Raji (cell line): ENCODE measurements around the gene TMED3.
A peak's percentile ranks its signal among the peaks of the same experiment; 100 is the strongest.

Experiments
- POLR2A ChIP-seq: IDR thresholded peaks from 2 replicates; pipeline ENCODE4 v1.6.1; 2011; ENCODE audit warnings: low read depth, low read length, control low read depth; ENCODE audit not compliant: insufficient read depth

Gene TMED3

DNA sequence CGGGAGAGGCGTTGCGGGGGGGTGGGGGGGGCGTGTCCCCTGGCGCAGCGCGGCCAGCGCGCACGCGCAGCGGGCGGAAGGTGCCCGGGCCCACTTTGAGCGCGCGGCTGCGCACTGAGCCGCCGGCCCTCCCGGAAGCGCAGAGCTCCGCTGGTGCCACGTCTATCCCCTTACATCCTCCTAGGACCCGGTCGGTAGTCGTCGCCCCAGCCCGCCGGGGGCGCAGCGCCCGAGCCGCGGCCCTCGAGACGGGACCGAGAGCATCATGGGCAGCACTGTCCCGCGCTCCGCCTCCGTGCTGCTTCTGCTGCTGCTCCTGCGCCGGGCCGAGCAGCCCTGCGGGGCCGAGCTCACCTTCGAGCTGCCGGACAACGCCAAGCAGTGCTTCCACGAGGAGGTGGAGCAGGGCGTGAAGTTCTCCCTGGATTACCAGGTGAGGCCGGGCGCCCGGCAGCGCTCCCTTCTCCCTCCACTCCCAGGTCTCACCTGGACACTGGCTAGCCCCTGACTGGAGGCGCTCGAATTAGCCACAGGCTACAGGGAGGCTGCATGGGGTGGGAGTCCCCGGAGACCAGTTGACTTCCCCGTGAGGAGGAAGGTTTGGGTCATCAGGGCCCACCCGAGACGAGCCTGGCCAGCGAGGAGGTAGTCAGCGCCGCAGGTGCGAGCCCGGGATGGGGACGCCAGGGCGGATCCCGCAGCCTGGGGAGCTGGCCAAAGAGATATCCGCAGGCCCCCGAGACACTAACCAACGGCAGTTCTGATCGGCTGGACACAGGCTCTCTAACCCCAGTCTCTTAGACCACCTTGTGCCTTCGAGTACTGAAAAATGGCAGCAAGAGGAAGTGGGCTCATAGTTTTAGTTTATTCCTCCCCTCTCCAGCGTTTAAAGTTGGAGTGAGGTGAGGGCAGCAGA is at the start of gene TMED3:
TSS of gene TMED3 (plus strand) at position 128 of the 916 bp plus-strand sequence. CDS start at position 266, 138 bp downstream.
- peak; percentile 81 for TF ChIP-seq POLR2A

DNA sequence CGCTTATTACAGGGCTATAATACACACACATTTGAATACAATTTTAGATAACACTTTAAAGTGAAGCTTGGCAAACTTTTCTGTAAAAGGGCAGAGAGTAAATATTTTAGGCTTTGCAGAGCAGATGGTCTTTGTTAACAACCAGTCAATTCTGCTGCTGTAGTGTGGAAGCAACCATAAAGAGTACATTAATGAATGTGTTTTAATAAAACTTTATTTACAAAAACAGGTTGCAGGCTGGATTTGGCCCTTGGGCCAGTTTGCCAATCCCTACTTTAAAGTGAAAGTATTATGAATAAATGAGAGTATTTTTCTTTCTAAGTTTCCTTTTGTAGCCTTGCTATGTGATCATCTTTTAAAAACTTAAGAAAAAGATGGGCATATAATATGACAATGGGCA is 49.1 kb upstream of the TMED3 start:
- TF ChIP-seq POLR2A: no peak

DNA sequence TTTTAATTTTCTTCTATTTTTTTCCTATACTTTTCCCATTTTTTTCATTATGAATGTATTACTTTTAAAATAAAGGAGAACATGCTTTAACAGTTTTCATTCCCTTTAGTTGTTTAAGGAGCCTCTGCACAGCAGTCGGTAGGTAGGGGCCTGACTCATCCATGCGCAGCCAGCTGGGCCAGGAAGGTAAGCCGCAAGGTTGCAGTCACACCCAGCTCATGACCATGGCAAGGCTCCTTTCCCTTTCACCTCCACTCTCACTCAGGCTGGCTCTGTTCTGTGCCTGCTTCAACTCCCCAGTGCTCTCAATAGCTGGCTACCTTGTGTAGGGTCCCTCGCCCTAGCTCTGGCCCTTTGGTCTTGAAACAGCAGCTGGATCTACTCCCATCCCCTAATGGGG is 45.7 kb upstream of the TMED3 start:
- no peak for TF ChIP-seq POLR2A

DNA sequence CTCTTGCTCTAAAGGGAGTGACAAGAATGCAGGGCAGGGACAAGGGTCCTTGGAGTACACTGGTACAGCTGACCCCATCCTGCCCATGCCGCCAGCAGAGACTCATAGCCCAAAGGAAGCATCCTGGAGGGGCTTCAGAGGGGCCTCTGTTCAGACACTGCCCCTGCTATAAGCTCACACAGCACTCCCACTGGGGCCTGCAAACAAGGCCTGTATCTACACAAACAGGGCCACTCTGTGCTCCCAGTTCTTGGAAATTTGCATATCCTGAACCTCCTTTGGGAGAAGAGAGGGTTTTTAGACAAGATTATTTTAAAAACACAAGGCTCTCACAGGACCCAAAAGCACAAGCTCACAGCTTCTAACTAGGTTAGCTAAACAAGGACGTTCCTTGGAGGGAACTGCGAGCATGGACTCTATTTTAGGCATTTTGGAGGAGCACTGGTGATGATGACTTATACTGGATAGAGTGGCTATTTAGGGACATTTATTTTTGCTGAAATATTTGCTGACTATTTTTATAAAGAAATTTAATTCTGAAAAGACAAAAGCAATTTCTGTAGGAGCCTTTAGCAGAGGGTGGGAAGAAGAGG is 44.8 kb upstream of the TMED3 start:
- no peak for TF ChIP-seq POLR2A

DNA sequence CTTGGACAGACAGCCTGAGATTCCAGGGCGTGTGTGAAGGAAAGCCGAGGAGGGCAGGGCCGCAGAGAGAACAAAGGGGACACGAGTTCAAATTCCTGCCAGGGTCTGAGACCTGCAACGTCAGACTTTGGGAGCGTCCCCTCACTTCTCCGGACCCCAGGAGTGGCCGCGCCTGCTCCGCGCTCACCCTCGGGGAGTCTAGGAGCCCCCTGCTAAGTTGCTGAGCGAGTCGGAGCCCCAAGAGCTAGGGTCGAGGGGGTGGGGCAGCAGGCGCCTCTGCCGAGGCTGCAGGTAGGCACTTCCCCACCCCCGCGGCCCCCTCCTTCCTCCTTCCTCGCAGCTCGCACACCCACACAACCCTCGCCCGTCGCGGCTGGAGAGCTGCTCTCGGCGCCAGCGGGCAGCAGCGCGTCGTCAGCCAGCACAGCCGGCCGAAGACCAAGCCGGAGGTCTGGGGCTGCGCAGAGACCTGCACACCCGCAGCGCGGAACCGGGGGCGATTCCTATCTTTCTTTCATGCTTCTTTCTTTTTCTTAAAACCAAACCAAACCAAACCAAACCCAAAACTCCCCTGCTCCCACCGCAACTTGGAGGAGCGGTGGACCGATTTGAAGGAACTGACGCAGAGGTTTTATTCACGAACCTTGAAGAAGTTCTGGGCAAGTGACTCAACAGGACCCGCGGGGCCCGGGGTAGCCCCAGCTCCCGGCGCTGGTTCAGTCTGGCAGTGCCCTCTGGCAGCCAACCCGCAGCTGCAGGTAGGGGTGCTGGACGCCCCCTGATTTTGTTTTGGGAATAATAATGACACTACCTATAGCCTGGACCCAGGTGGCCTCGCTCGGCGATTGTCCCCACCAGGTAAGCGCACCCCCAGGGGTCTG is 28.3 kb upstream of the TMED3 start, which contains the start of gene ANKRD34C:
TSS of gene ANKRD34C (plus strand) at position 352 of the 881 bp plus-strand sequence. CDS start 10,563 bp downstream, outside the sequence.
- TF ChIP-seq POLR2A: no peak

DNA sequence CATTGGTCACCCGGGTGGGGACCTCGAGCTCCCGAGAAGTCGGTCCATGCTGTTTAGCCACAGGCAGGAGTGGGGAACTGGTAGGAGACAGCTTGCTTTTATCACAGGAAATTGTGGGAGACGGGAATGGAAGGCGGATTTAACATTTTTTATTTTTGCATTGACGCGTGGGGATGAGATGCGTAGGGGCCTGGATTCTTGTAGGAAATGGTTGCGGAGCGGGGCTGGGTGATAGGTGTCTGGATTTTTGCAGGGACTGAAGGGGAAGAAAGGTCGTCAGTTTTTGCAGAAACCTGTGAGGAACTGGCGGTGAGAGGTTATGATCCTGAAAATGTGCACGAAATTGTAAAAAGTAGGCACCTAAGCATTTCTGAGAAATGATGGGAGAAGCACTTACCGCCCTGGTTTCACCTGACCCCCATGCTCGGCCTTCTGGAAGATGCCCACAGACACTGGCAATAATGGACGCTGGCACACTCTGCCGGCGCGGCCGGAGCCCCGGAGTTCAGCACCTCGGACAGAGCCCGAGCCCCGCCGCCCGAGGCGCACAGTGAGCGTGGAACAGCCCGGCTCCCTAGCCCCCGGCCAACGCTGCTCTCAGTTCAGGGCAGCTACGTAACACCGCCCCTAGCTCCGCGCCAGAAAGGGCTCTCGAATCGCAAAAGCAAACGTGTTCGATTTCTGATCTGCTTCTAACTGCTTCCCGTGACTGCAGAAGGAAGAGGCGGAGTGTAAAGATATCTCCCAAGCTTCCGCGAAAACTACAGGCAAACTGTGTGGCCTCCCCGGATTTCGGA is 27.5 kb upstream of the TMED3 start:
- TF ChIP-seq POLR2A: no peak

DNA sequence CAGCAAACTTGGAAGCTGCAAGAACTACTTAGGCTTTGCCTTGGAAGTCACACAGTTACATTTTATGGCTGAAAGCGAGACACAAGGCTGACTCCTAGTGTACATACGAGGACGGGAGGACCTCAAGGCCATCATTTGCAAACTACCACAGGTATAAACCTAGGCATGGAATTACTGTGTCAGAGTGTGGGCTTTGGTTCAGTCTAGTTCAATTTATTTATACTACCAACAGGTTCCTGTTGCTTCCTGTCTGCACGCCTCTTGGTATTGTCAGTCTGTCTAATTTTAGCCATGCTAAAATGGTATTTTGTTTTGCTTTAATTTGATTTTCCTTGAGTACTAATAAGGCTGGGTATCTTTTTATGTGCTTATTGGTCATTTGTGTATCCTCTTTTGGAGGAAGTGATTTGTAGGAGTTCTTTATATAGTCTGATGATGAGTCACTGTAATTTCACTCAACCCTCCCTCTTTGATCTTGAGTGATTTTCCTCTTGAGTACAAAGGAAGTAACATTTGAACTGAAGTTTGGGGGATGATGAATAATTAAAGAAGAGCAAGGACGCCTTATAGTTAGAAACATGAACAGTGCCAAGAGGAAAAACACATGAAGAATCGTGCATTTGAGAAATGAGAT is 20.2 kb upstream of the TMED3 start:
- no peak for TF ChIP-seq POLR2A

DNA sequence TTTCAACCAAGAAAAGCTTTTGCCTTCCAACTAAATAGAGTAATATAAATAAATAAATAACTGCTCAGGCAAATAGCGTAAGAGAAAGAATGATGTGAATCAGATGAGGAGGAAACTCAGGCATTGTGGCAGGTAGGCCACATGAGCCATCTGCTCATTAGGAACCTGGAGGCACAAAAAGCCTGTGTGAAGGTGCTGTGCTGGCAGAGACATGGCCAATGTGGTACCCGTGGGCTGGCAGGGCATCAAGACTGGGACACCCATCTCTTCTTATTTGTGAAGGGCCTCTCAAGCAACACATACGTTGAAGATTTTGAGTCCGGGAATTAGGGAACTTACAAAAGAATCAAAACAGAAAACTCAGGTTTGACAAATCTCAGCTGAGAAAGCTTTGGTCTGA is 18.9 kb upstream of the TMED3 start:
- TF ChIP-seq POLR2A: no peak

DNA sequence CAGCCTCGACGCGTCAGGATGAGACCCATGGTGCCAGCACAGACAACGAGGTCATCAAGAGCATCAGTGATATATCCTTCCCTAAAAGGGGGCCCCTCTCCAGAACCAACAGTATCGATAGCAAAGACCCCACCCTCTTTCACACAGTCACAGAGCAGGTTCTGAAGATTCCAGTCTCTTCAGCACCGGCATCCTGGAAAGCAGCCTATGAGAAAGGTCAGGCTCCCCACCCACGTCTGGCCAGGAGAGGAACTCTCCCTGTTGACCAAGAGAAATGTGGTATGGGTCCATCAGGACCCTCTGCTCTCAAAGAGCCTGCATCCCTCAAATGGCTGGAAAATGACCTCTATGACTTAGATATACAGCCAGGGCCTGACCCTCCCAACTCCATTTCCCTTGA is 16.8 kb upstream of the TMED3 start:
- TF ChIP-seq POLR2A: no peak

DNA sequence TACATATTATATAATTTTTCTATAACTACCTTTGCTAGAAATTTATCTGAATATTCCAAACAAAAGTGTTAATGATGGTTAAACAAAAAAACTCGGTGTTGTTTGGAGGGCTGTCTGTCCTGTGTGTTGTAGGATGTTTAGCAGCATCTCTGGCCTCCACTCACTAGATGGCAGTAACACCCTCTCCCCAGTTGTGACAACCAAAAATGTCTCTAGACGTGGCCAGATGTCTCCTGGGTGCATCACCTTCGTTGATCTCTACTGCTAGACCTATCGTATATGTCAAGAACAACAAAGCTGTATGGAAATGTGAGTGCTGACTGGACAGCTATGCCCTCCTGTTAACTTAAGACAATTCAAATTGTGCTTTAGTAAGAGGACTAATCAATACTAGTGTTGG is 14.3 kb upstream of the TMED3 start:
- TF ChIP-seq POLR2A: no peak

DNA sequence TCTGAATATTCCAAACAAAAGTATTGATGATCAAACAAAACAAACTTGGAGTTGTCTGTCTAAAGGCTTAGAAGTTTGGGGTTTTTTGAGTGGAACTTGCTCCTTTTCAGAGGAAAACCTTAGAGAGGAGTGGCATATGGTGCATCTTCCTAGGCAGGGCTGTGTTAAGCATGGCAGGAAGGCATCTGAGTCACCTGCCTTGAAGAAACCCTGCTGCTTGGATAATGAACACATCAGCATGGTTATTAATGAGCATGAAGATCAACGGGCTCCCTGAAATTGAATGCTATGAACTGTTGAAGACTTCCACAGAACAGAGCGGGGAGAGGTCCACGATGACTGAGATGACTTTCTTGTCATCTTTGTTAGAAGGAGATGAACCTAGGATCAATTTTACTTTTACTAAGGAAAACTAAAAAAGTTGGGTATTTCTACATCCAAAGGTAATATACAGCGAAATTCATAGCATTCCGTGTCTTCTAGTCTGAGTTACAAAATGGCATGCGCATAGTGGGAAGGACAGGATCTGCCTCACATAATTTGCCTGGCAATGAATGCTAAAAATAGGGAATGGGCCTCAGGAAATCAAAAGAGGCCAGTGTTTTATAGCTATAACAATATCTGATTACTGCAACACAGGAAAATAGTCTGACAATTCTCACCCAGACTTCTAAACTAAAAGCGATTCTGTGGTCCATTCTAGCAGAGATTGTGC is 11.6 kb upstream of the TMED3 start:
- no peak for TF ChIP-seq POLR2A

DNA sequence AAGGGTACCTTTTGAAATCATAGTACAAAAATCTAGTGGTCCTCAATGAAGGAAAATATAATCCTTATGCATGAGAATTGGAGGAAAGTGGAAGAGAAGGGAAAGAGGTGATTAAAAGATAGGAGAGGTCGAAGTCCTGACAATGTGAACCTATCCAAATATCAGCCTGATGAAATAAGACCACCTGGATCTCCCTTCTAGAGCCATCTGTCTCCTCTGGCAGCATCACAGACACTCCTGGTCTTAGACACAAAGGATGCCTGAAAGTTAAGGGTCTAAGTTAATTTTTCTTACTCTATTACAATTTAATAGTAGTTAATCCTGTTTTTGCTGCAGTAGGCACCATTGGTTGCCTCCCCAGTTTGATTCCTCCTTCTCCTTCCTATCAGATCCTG is 11.1 kb upstream of the TMED3 start:
- no peak for TF ChIP-seq POLR2A

DNA sequence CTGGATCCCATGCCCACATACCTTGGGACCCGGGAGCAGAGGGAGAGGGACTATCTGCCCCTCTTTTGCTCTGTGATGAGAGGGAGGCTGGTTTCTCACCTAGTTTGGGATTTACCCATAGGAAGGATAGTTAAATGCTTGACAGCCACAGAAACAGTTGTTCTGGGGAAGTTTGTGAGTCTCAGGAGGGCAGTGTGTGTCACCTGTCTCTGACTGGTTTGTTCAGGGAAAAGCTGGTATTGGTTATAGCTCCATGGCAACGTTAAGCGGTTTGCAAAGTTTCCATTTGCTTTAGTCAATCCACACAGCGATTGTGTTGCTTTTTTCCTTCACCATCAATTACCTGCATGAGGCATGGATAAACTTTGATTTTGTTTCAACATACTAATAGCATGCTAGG is 3.7 kb upstream of the TMED3 start:
- TF ChIP-seq POLR2A: no peak
